ENCODE measurements around the gene EVA1B.

The EVA1B gene

DNA sequence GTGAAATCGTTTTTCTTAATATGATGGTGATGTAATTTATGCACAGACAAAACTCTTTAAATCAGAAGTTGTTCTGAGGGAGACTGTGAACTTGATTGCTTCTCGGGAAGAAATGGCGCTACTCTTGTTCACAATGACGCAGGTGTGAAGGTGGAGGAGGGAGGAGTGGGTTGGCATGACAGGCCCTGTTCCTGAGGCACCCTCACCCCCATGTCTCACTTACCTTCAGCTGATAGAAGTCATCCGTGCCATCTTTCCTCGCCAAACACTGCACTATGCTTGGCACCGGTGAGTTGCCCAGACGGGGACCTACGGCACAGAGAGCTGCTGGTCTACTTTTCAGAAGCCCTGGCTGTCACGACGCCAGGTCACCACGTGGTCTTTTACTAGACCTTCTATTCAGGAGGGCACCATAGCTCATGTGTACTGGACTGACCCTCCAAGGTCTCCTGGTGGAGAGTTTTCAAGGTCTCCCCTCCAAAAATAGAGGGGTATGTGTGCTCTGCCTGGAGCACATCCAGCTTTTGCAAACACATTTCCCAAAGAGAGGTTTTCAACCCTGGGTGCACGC, 35.2 kb upstream of the EVA1B start:
- peak overlapping the region; percentile 37; the same call in 1 of the 2 replicates for H3K27ac ChIP-seq
- peak overlapping the region; percentile 90 for H3K4me2 ChIP-seq

DNA sequence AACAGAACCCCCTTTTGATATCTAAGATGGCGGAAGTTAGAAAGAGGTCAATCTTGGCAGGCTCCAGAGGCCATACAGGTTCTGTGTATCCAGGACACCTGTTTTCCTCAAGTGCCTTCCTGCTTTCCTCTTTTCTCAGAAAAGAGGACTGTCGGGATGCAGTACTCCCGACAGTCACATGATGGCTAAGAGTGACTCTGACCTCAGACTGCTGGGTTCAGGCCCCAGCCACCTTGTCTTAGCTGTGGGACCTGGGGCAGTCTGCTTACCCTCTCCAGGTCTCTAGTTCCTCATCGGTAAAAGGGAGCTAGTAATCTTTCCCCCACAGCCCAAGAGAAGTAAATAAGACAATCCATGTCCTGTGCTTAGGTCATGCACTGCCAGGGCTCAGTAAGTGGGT, 32.4 kb upstream of the EVA1B start:
- Histone ChIP-seq H3K4me2 (no peak overlapping the region), H3K4me3 (no peak overlapping the region), H3K4me1 (peaks cover 67% of the 10 kb centered on the region), H4K20me1 (peaks cover 53% of the 10 kb centered on the region), H3K9ac (no peak overlapping the region), H3K27ac (no peak overlapping the region), H3K36me3 (peaks cover 66% of the 10 kb centered on the region), H3K9me3 (no peaks in the 10 kb centered on the region), H3K27me3 (no peaks in the 10 kb centered on the region)
- no peak for TF ChIP-seq Cebpa-rat (IDR thresholded peaks at IDR 0.05)

More for the DNA sequence above, 35.2 kb upstream of the EVA1B start:
- H3K9me3 ChIP-seq = no peaks in the 10 kb centered on the region
- peaks cover 40% of the 10 kb centered on the region for H4K20me1 ChIP-seq
- no peak overlapping the region for H3K9ac ChIP-seq
- H3K4me1 ChIP-seq = peaks cover 54% of the 10 kb centered on the region
- no peak for TF ChIP-seq Cebpa-rat (IDR thresholded peaks at IDR 0.05)
- H3K4me3 ChIP-seq = no peak overlapping the region
- peaks cover 62% of the 10 kb centered on the region for H3K36me3 ChIP-seq
- H3K27me3 ChIP-seq = no peaks in the 10 kb centered on the region

DNA sequence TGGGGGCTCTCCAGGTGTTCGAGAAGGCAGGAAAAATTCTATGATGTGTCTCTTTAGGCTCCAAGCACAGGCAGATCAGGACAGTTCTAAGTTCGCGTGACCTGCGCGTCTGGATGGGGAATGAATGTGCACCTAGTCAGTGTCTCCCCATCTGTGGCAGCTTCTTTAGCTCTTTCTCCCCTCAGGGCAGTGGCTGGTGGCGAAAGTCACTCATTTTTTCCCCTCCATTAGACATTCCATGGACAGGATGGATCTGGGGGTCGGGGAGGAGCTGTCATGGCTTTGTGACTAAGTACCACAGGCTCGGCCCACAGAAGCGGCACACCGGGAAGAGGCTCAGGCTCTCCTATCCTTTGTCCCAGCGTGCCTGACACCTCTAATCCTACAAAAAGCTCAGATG, 31.0 kb upstream of the EVA1B start:
- Histone ChIP-seq H3K4me2 (no peak overlapping the region), H4K20me1 (peaks cover 44% of the 10 kb centered on the region), H3K36me3 (peaks cover 71% of the 10 kb centered on the region), H3K4me1 (peaks cover 66% of the 10 kb centered on the region), H3K9me3 (no peaks in the 10 kb centered on the region), H3K27ac (no peak overlapping the region), H3K9ac (no peak overlapping the region), H3K27me3 (no peaks in the 10 kb centered on the region), H3K4me3 (no peak overlapping the region)
- no peak for TF ChIP-seq Cebpa-rat (IDR thresholded peaks at IDR 0.05)

- Histone ChIP-seq H3K4me2 (peak overlapping the region; percentile 82; the same call in 1 of the 2 replicates), H3K36me3 (peaks cover 73% of the 10 kb centered on the region), H3K9ac (no peak overlapping the region), H3K9me3 (no peaks in the 10 kb centered on the region), H3K27ac (no peak overlapping the region), H3K27me3 (no peaks in the 10 kb centered on the region), H4K20me1 (peaks cover 34% of the 10 kb centered on the region), H3K4me3 (no peak overlapping the region), H3K4me1 (peaks cover 59% of the 10 kb centered on the region)
- no peak for TF ChIP-seq Cebpa-rat (IDR thresholded peaks at IDR 0.05)
Measured at GRCh38 chr1:36352910-36353878, 29.7 kb upstream of the EVA1B start.

GRCh38 chr1:36352125-36352909, 28.9 kb upstream of the EVA1B start:
- Histone ChIP-seq H3K4me3 (no peak overlapping the region), H3K4me2 (peak overlapping the region; percentile 82), H3K27me3 (no peaks in the 10 kb centered on the region), H3K27ac (no peak overlapping the region), H3K9ac (no peak overlapping the region), H4K20me1 (peaks cover 25% of the 10 kb centered on the region; the same call in 1 of the 2 replicates), H3K9me3 (no peaks in the 10 kb centered on the region), H3K4me1 (peaks cover 56% of the 10 kb centered on the region), H3K36me3 (peaks cover 73% of the 10 kb centered on the region)
- no peak for TF ChIP-seq Cebpa-rat (IDR thresholded peaks at IDR 0.05)

DNA sequence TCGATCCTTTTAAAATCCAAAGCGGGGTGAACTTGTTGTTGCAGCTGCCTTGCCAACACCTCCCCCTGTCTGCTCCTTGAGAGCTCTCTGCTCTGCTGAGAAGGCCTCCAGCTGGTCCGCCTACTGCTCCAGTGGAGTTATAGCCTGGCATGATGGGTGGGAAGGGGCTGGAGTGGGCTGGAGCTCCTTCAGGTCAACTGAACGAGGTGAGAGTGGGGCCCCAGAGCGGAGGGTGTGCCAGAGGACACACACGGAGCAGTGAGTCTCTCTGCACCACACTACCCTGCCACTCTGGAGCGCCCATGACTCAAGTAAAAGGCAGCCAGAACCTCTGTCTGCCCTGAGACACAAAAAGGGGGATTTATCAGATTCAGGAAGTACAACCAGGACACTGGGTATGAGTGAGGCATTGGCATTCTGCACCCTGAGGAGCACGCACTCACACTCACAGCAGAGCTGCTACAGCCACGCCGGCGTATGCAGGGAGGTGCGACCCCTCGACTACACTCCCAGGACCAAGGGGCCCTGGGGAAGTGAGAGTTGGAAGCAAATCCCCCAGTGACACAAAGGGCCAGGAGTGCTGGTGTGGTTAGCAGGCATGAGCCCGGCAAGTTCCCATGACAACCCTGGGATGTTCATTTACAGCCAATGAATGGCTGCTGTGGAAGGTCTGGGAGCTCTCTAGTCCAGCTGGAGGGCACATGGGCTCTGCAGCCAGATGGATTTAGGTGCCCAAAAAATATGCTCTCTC, 28.0 kb upstream of the EVA1B start:
- no peak overlapping the region for H3K4me3 ChIP-seq
- no peak for TF ChIP-seq Cebpa-rat (IDR thresholded peaks at IDR 0.05)
- peak overlapping the region; percentile 44; the same call in 1 of the 2 replicates for H3K27ac ChIP-seq
- H3K27me3 ChIP-seq = no peaks in the 10 kb centered on the region
- H3K9me3 ChIP-seq = no peaks in the 10 kb centered on the region
- peak overlapping the region; percentile 1; the same call in 1 of the 2 replicates for H3K9ac ChIP-seq
- H4K20me1 ChIP-seq = peaks cover 16% of the 10 kb centered on the region; the same call in 1 of the 2 replicates
- H3K36me3 ChIP-seq = peaks cover 72% of the 10 kb centered on the region
- peak overlapping the region; percentile 82 for H3K4me2 ChIP-seq
- H3K4me1 ChIP-seq = peaks cover 51% of the 10 kb centered on the region

DNA sequence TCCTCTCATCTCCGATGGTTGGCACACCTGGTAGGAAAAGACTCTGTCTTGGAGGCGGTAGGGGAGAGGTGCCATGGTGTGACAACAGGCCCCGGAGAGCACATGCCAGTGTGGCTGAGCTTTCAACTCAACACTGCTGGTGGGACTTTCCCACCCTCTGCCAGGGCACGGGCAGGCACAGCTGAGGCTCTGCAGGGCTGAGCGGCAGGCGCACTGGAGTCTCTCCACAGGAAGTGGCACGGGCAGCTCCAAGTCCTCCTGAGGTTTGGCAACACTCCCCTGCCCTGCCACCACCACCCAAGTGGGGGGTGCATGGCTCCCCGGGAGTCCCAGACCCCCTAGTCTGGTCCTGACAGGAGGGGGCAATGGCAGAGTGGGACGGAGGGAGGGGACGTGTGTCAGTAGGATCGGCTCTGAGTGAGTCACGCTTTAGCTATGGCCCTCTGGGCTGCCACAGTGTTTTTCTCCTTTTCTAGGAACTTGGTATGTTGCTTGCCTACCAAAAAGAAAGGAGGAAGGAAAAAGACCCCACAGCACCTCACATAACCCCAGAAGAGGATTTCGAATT, 27.3 kb upstream of the EVA1B start:
- Histone ChIP-seq H3K4me3 (no peak overlapping the region), H3K4me1 (peaks cover 51% of the 10 kb centered on the region), H3K36me3 (peaks cover 73% of the 10 kb centered on the region), H3K4me2 (peak overlapping the region; percentile 82), H4K20me1 (peaks cover 16% of the 10 kb centered on the region; the same call in 1 of the 2 replicates), H3K9ac (peak overlapping the region; percentile 1; the same call in 1 of the 2 replicates), H3K27me3 (no peaks in the 10 kb centered on the region), H3K27ac (peak overlapping the region; percentile 44; the same call in 1 of the 2 replicates), H3K9me3 (no peaks in the 10 kb centered on the region)
- TF ChIP-seq Cebpa-rat (IDR thresholded peaks at IDR 0.05) = no peak

DNA sequence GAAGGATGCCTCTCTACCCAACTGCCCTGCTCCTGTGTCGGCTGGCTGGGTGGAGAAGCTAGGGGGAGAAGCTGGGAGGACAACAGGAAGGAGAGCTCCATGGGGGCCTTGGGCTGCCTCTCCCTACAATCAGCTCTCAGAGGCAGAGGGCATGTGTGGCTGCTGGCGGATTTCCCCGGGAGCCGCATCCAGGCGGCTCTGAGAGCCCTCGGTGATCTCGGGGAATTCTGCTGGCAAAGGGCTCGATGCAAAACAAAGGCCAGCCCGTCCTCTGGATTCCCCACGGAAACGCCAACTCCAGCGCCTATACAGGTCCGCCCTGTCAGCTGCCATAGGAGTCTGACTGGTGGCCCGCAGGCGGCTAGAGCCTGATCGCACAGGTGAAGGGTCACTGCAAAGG, 26.4 kb upstream of the EVA1B start:
- H3K9ac ChIP-seq = 0 out of 2 replicates have a peak overlapping the region, but pooled peaks have one; percentile 1
- H4K20me1 ChIP-seq = peaks cover 16% of the 10 kb centered on the region; the same call in 1 of the 2 replicates
- TF ChIP-seq Cebpa-rat (IDR thresholded peaks at IDR 0.05) = no peak
- H3K4me2 ChIP-seq = peak overlapping the region; percentile 82
- H3K4me1 ChIP-seq = peaks cover 51% of the 10 kb centered on the region
- no peaks in the 10 kb centered on the region for H3K9me3 ChIP-seq
- H3K4me3 ChIP-seq = no peak overlapping the region
- no peaks in the 10 kb centered on the region for H3K27me3 ChIP-seq
- H3K27ac ChIP-seq = peak overlapping the region; percentile 0; the same call in 1 of the 2 replicates
- peaks cover 73% of the 10 kb centered on the region for H3K36me3 ChIP-seq

All from BLaER1 (cell line).